BE2C (cell line): ENCODE data around the gene EDN3. TPM values are rescaled to one million over a fixed set of nuclear protein-coding genes. Genes with fewer than 3 reads are reported as not detected.

Experiments
- DNase-seq: peaks from one replicate; pipeline ENCODE4 v3.0.0-alpha.2; 2020
- H3K27me3 ChIP-seq: fragments of 250-450 bp; sonication (Bioruptor Pico); 2 replicates; pipeline ENCODE4 v1.5.1; 2020; ENCODE audit warnings: mild to moderate bottlenecking
- H3K36me3 ChIP-seq: fragments of 250-450 bp; sonication (Bioruptor Pico); 2 replicates; pipeline ENCODE4 v1.5.1; 2020; ENCODE audit warnings: mild to moderate bottlenecking
- H3K4me1 ChIP-seq: fragments of 250-450 bp; sonication (Bioruptor Pico); 2 replicates; pipeline ENCODE4 v1.5.1; 2020
- H3K4me3 ChIP-seq: 2 replicates; pipeline ENCODE4 v1.5.1; 2011; ENCODE audit warnings: low read depth, low read length
- H3K9me3 ChIP-seq: fragments of 250-450 bp; sonication (Bioruptor Pico); 2 replicates; pipeline ENCODE4 v1.5.1; 2020
- CTCF ChIP-seq: IDR thresholded peaks from 2 replicates; pipeline ENCODE4 v1.5.1; 2012; ENCODE audit warnings: mild to moderate bottlenecking, low read depth, low read length
- polyA plus RNA-seq: library from polyadenylated mRNA; unstranded; fragments of >200 nt; gene quantifications from one replicate; pipeline ENCODE4 v1.2.1, GENCODE V29; 2012; ENCODE audit warnings: low read depth, missing spikeins; ENCODE audit not compliant: insufficient read length, insufficient read depth

The EDN3 gene
- polyA plus RNA-seq = not detected

GRCh38 chr20:59300333-59301081, at the start of gene EDN3:
Gene EDN3, plus strand, starts transcription at chr20:59300611. Its CDS starts 202 bp downstream, at chr20:59300813.
- Histone ChIP-seq H3K27me3 (peaks cover 67% of the 10 kb centered on the region), H3K9me3 (no peaks in the 10 kb centered on the region), H3K36me3 (no peaks in the 10 kb centered on the region), H3K4me1 (no peaks in the 10 kb centered on the region), H3K4me3 (no peak within 1 kb of the TSS)
- TF ChIP-seq CTCF = no peak
- DNase-seq = no peak

GRCh38 chr20:59253325-59253724, 47.1 kb upstream of the EDN3 start:
- Histone ChIP-seq H3K4me3 (no peak overlapping the region), H3K9me3 (no peaks in the 10 kb centered on the region; the same call in 1 of the 2 replicates), H3K27me3 (peaks cover 39% of the 10 kb centered on the region), H3K36me3 (no peaks in the 10 kb centered on the region), H3K4me1 (no peaks in the 10 kb centered on the region; the same call in 1 of the 2 replicates)
- DNase-seq = no peak
- no peak for TF ChIP-seq CTCF

- no peak for DNase-seq
- TF ChIP-seq CTCF = no peak
- Histone ChIP-seq H3K9me3 (no peaks in the 10 kb centered on the region; the same call in 1 of the 2 replicates), H3K4me1 (no peaks in the 10 kb centered on the region), H3K27me3 (peaks cover 38% of the 10 kb centered on the region), H3K4me3 (no peak overlapping the region), H3K36me3 (no peaks in the 10 kb centered on the region)
These were observed 46.6 kb upstream of the EDN3 start for GRCh38 chr20:59253779-59254319.

- H3K36me3 ChIP-seq = no peaks in the 10 kb centered on the region
- peaks cover 28% of the 10 kb centered on the region for H3K27me3 ChIP-seq
- no peaks in the 10 kb centered on the region for H3K4me1 ChIP-seq
- H3K4me3 ChIP-seq = no peak overlapping the region
- no peak for TF ChIP-seq CTCF
- DNase-seq = no peak
- H3K9me3 ChIP-seq = no peaks in the 10 kb centered on the region; the same call in 1 of the 2 replicates
These were observed 45.2 kb upstream of the EDN3 start for GRCh38 chr20:59255256-59255655.

GRCh38 chr20:59258221-59258621, 42.2 kb upstream of the EDN3 start:
- H3K4me1 ChIP-seq = no peaks in the 10 kb centered on the region
- H3K36me3 ChIP-seq = no peaks in the 10 kb centered on the region
- no peak for TF ChIP-seq CTCF
- H3K27me3 ChIP-seq = peaks cover 30% of the 10 kb centered on the region
- DNase-seq = no peak
- H3K4me3 ChIP-seq = no peak overlapping the region
- no peaks in the 10 kb centered on the region for H3K9me3 ChIP-seq

GRCh38 chr20:59259946-59260345, 40.5 kb upstream of the EDN3 start:
- DNase-seq = no peak
- H3K4me3 ChIP-seq = no peak overlapping the region
- H3K4me1 ChIP-seq = no peaks in the 10 kb centered on the region
- no peaks in the 10 kb centered on the region for H3K9me3 ChIP-seq
- no peaks in the 10 kb centered on the region for H3K36me3 ChIP-seq
- peaks cover 44% of the 10 kb centered on the region for H3K27me3 ChIP-seq
- no peak for TF ChIP-seq CTCF
